G401 (cell line): ENCODE measurements around the gene RBP2. TPM values are rescaled to one million over a fixed set of nuclear protein-coding genes. Genes with fewer than 3 reads are reported as not detected.

Source experiments
- DNase-seq: peaks from one replicate; pipeline ENCODE4 v3.0.0-alpha.2; 2015; ENCODE audit warnings: low spot score
- in situ Hi-C: cut with HindIII; loops from 2 replicates; pipeline ENCODE4 v1.10.0; 2016; ENCODE audit warnings: low sequenced_read_pairs, mixed read lengths
- total RNA-seq: library from RNA; depleted of rRNA; stranded (reverse); fragments of >200 nt; shearing (Covaris generic); gene quantifications from 2 replicates; pipeline ENCODE4 v1.2.3, GENCODE V29; 2014; rRNA removed

RBP2 gene
- total RNA-seq: not detected in 2 replicates

GRCh38 chr3:139476348-139476747 lies at the start of gene RBP2:
RBP2 (minus strand) TSS chr3:139476516; CDS start chr3:139476459, 57 bp downstream.
- no peak for DNase-seq
- in situ Hi-C loops: no loop called here

- no peak for DNase-seq
- in situ Hi-C loops: no loop called here
Observed at GRCh38 chr3:139524841-139525636, 48.7 kb upstream of the RBP2 start.

- in situ Hi-C loops: no loop called here
- no peak for DNase-seq
Observed at GRCh38 chr3:139523718-139524117, 47.4 kb upstream of the RBP2 start.

- in situ Hi-C loops: no loop called here
Observed at GRCh38 chr3:139523166-139523565, 46.9 kb upstream of the RBP2 start.

GRCh38 chr3:139522421-139522820 lies 46.1 kb upstream of the RBP2 start:
- DNase-seq: no peak
- in situ Hi-C loops: no loop called here

More at GRCh38 chr3:139523166-139523565, 46.9 kb upstream of the RBP2 start:
- DNase-seq: no peak

GRCh38 chr3:139521816-139522215 lies 45.5 kb upstream of the RBP2 start:
- in situ Hi-C loops: no loop called here
- DNase-seq: peak; percentile 73

- in situ Hi-C loops: no loop called here
- no peak for DNase-seq
Observed at GRCh38 chr3:139521144-139521543, 44.8 kb upstream of the RBP2 start.

GRCh38 chr3:139519998-139520737 lies 43.9 kb upstream of the RBP2 start:
- in situ Hi-C loops: no loop called here
- no peak for DNase-seq

GRCh38 chr3:139518926-139519842 lies 42.9 kb upstream of the RBP2 start:
- in situ Hi-C loops: no loop called here
- DNase-seq: no peak

- no peak for DNase-seq
- in situ Hi-C loops: no loop called here
Observed at GRCh38 chr3:139518306-139518705, 42.0 kb upstream of the RBP2 start.

GRCh38 chr3:139517321-139518065 lies 41.2 kb upstream of the RBP2 start:
- no peak for DNase-seq
- in situ Hi-C loops: no loop called here

GRCh38 chr3:139514741-139515140 lies 38.4 kb upstream of the RBP2 start:
- no peak for DNase-seq
- in situ Hi-C loops: no loop called here

- in situ Hi-C loops: no loop called here
- DNase-seq: peak; percentile 10
Observed at GRCh38 chr3:139509631-139510030, 33.3 kb upstream of the RBP2 start.

- DNase-seq: no peak
- in situ Hi-C loops: no loop called here
Observed at GRCh38 chr3:139506766-139507165, 30.4 kb upstream of the RBP2 start.

- in situ Hi-C loops: no loop called here
- no peak for DNase-seq
Observed at GRCh38 chr3:139505829-139506386, 29.6 kb upstream of the RBP2 start.

GRCh38 chr3:139499536-139499935 lies 23.2 kb upstream of the RBP2 start:
- in situ Hi-C loops: no loop called here
- no peak for DNase-seq

- no peak for DNase-seq
- in situ Hi-C loops: no loop called here
Observed at GRCh38 chr3:139493826-139494385, 17.6 kb upstream of the RBP2 start.

GRCh38 chr3:139491966-139492365 lies 15.7 kb upstream of the RBP2 start:
- no peak for DNase-seq
- in situ Hi-C loops: no loop called here
